HG03175 (cell line): ENCODE data around the gene ANXA4.
"Not testable (repeated sequence)": the region's sequence is repeated elsewhere in the genome, so short reads cannot be mapped to it uniquely, and the experiment has no call there.

Experiments used
- ATAC-seq: cut with Tn5 transposase; IDR thresholded peaks from one replicate; pipeline ENCODE4 v1.9.1; 2021; ENCODE audit warnings: mild to moderate bottlenecking, moderate library complexity; ENCODE audit not compliant: unreplicated experiment

ANXA4 gene

DNA sequence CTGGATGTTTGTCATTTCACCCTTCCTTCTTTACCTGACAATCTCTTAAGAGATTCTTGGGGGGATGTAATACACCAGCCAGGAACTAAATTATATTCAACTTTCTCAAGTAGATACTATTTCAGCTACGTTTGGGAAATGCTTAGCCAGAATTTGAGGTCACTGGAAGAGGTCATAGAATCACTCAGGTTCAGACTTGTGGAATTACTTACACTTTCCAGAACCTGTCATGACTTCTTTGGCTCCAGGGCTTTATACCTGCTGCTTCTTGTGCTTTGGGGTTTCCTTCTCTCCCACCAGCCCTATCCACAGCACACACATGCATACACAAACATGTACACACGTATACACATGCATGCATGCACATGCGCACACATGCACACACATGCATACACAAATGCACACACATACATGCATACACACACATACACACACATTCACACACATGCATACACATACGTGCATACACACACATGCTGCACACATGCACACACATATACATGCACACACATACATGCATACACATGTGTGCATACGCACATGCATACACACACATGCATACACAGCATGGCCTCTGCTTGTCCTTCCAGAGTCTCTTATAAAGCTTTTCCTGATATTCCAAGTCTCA, 23.5 kb upstream of the ANXA4 start:
- no peak for ATAC-seq

DNA sequence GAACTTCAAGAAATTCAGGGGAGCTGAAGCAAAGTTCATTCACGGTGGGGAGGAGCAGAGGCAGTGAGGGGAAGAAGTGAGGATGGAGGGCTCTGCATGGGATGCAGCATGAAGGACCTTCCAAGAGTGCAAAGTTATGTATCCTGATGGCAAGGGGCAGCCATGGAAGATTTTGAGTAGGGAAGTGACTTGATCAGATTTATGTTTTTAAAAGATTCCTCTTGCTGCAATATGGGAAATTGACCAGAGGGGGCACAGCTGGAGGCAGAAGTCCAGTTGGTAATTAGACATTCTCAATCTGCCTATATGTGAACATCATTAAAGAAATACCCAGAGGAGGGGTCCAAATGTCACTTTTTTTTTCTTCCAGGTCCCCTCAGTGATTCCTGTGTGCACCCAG, 21.5 kb upstream of the ANXA4 start:
- ATAC-seq: no peak

DNA sequence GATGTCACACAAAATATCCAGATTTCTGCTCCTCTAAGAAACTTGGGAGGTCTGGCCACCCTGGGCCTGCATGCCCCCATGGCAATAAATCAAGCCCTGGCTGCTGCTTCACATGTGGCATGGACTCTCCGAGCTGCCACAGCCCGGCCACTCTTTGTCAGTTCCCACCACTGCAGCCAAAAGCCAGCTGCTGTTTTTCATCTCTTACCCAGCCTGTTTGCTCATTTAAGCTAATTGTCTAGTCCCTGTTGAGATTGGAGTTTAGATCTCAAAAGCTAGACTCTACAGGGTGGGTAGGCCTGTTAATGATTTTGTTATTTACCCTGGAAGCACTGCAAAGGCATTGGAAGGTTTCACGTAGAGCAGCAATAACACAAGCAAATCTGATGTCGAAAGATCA, 20.9 kb upstream of the ANXA4 start:
- no peak for ATAC-seq

DNA sequence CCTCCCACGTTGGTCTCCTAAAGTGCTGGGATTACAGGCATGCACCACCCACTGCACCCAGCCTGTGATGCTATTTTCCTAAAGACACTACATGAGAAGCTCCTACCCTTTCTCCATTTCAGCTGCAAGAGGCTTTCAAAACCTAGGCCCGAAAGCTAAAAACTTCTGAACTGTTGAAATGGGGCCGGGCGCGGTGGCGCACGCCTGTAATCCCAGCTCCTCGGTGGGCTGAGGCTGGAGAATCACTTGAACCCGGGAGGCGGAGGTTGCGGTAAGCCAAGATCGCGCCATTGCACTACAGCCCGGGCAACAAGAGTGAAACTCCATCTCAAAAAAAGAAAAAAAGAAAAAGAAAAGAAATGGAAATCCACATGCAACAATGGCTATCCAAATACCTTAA, 18.1 kb upstream of the ANXA4 start:
- ATAC-seq: no peak

DNA sequence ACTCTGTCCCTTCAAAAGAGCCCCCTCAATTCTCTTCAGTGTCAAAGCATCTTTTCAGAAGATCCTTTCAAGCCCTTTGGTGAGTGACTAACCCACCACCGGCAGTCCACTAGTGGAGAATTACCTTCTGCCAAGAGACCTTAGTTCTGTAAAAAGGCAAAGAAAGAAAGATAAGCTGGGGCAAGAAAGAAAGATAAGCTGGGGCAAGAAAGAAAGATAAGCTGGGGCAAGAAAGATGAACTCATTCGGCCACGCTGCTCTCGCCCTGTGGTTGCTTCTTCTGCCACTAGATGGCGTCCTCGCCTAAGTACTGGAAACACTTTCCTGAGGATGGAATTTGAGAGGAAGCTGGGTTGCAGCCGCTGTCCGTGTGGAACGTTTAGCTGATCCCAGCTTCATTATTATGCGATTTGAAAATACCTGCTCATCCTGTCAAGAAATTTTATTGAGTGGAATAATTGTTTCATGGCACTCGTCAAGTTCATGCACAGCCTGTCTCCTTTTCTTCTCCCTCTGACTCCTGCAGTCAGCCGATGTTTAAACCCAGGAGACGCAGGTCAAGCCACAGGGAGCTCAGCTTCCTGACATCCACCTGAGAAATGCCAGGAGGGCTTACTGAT, 17.3 kb upstream of the ANXA4 start:
- ATAC-seq: peak; percentile 72

DNA sequence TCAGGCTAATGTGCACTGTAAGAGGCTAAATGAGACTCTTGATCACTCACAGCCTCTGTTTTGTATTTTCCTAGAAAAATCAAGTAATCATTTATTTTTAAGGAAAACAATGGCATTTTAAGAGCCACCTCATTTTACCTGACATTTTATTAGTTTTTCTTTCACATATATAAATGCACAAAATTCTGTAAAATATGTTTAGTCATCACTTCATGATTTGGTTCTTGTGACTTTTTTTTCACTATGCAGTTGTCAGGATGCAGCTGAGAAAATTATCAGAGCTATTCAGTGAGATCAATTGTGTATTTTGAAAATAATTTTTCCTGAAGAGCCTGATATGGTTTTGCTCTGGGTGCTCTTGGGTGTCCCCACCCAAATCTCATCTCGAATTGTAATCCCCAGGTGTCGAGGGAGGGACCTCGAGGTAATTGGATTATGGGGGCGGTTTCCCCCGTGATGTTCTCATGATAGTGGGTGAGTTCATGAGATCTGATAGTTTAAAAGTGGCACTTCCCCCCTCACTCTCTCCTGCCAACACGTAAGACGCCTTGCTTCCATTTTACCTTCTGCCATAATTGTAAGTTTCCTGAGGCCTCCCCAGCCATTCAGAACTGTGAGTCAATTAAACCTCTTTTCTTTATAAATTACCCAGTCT, 16.1 kb upstream of the ANXA4 start:
- no peak for ATAC-seq

DNA sequence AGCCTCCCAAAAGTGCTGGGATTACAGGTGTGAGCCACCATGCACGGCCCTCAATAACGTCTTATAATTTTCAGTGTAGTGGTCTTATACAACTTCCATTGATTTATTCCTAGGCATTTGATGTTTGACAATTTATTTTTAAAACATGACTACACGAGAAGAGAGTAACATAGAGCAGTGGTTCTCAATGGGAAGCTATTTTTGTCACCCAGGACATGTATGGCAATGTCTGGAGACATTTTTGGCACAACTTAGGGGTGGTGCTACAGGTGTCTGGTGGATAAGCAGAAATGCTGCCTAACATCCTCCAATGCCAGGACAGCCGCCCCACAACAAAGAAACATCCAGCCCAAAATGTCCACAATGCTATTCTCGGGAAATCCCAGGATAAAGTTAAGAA, 12.7 kb upstream of the ANXA4 start:
- ATAC-seq: no peak

DNA sequence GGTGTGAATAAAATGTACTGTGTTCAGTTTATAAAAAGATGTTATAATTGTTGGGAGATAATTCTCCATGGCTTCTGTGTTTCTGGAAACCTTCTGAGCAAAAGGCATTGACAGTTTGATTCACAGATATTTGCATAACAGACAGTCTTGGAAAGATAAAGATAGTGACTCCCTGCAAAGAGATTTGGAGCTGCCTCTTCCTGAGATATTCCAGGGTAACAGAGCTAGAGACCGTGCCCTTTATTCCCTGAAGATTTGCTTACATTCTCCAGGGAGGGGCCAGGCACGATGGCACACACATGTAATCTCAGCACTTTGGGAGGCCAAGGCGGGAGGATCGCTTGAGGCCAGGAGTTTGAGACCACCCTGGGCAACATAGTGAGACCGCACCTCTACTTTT, 12.2 kb upstream of the ANXA4 start:
- ATAC-seq: no peak

DNA sequence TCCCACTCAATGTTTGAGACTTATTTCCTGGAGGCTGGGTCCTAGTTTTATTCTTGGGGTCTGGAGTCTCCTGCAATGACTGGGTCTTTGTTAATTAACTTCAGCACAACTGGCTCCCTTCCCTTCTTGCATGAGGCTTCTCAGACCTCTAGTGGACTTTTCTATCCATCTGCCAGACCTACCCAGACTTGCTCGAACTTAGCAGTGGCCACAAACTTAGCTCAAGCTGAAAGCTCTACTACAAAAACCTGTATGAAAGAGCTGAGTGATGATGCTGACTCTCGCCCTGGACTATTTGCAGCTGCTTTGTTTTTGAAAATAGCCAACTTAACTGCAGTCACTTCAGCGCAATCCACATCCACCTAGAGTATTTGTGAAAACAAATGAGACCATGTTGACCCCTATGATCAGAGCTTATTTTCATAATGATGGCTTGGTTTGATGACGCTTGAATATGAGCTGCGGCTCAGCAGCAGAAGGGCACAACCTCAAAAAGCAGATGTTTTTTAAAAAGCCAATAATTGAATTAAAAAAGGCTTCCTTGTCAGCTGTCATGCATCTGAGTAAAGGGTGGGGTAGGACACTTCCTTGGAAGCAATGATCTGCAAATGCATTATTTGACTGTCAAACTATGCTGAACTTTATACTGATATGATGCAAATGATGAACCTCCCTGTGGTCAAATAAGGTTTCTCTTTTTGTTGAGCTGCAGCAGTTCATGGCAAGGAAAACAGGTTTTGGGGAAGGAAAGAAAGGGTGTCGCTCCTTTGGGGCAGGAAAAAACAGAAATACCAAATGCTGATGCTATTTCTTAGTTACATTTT, 10.6 kb upstream of the ANXA4 start:
- ATAC-seq: no peak

DNA sequence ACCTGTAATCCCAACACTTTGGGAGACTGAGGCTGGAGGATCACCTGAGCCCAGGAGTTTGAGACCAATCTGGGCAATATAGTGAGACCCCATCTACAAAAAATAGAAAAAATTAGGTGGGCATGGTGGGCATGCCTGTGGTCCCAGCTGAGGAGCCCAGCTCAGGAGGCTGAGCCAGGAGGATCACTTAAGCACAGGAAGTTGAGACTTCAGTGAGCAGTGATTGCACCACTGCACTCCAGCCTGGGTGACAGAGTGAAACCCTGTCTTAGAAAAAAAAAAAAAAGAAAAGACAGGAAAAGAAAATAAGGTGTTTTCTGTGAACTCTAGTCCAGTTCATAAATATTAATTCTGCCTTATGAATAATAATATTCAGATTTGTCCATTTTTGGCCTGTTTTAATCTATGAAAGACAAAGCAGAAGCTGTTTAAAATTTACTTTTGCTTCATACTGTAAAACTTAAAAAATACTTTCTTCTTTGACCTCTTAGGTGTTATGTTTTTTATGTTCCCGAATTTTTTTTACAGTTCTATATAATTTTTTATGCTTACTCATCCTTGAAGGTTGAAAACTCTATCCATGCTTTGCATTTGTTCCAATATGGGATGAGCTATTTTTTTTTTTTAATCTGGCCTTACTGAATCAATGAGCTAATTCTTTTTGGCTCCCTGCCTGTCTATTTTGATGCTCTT, 8.4 kb upstream of the ANXA4 start:
- ATAC-seq: no peak

DNA sequence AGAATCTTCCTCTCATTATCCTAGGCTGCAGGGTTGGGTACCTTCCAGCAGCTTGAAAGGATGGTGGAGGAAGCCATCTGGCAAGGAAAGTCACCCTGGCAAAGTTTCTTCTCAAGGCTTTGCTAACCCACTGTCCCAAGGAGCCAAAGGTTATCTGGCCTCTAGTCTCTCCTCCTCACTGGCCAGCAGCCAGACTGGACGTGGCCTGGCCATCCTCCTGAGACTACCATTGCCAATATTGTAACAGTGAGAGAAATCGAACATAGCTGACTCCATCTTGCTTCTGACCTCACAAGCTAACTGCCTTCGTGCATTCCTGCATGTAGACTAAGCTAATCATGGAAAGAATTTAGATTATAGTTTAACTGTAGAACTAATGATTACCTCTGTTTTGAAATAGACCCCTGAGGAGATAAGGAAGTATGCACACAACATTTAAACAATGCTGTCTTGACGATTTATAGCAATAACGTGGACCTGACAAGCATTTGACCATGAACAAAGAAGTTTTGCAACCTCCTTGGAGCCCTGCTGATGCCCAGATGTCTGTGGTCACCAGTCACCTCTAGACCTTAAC, 7.8 kb upstream of the ANXA4 start:
- ATAC-seq: no peak

DNA sequence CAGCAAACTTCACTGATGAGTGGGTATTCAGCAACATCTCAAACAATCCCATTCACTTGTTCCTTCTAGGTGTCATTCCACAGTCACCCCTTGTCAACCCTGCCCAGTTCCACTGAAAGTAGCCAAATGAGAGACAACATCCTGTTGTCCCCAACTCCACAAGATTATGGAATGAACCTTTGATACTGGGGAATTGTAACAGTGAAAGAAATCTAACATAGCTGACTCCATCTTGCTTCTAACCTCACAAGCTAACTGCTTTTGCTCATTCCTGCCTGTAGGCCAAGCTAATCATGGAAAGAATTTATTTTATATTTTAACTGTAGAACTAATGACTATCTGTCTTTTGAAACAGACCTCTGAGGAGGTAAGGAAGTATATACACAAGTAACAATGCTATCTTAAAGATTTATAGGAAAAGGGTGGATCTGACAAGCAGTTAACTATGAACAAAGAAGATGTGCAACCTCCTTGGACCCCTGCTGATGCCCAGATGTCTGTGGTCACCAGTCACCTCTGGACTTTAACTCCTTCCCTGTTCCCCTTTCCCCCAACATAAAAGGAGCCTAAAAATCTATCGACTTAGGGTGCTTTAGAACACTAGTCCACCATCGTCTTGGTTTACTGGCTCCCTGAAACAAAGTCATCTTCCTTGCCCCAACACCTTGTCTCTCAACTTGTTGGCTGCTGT, 6.9 kb upstream of the ANXA4 start:
- ATAC-seq: no peak

DNA sequence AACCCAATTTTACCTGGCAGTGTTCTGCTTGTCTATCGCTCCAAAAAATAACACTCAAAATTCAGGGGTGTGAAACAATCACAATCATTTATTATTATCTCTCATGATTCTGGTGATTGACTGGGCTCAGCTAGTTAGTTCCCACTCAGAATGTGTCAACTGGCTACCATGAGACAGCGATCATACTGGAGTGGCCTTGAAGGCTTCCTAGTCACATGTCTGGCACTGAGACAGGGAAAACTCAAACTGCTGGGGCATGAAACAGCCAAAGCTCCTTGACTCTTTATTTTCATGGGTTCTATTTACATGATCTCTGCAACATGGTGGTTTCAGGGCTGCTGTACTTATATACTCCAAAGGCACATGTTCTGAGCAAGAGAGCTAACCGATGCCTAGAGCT, 6.2 kb upstream of the ANXA4 start:
- no peak for ATAC-seq

DNA sequence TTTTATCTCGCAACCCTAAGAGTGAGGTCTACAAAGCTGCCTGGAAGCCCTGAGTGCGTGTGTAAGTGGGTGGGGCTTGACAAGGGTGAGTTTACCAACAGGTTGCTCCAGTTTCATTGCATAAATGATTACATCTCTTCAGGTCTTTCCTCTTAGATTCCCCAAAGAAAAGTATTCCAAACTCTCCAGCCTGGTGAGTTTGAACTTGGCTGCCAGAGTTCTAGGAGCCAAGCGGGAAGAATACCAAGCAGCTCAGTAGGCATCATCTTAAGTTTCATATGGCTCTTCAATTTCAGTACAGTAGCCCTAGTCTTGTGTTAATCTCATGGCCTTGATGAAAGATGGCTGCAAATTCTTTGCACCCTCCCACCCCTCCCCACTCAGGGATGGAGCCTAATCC, 3.8 kb upstream of the ANXA4 start:
- not testable (repeated sequence) for ATAC-seq

DNA sequence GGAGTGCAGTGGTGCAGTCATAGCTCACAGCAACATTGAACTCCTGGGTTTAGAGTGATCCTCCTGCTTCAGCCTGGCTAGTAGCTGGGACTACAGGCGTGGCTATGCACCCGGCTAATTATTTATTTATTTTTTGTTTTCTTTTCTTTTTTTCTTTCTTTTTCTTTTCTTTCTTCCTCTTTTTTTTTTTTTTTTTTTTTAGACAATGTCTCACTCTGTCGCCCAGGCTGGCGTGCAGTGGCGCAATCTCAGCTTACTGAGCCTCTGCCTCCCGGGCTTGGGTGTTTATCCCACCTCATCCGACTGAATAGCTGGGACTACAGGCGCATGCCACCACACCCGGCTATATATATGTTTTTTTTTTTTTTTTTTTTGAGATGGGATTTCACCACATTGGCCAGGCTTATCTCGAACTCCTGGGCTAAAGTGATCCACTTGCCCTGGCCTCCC, 1.4 kb upstream of the ANXA4 start:
- no peak for ATAC-seq

DNA sequence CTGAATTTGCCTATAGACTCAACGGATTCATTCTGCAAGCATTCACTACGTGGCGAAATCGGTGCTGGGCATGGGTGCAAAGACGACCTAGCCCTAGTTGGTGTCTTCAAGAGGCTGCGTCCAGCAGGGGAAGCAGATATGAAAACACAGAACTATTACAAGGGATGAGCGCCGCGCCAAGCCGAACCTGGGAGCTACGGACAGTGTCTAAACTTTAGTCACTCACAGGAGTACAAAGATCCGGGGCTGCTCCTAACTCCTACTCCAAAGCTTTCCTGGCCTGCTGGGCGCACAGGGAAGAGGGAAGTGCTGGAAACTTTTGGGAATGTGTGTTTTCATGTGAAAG, 732 bp upstream of the ANXA4 start:
- ATAC-seq: peak; percentile 46

DNA sequence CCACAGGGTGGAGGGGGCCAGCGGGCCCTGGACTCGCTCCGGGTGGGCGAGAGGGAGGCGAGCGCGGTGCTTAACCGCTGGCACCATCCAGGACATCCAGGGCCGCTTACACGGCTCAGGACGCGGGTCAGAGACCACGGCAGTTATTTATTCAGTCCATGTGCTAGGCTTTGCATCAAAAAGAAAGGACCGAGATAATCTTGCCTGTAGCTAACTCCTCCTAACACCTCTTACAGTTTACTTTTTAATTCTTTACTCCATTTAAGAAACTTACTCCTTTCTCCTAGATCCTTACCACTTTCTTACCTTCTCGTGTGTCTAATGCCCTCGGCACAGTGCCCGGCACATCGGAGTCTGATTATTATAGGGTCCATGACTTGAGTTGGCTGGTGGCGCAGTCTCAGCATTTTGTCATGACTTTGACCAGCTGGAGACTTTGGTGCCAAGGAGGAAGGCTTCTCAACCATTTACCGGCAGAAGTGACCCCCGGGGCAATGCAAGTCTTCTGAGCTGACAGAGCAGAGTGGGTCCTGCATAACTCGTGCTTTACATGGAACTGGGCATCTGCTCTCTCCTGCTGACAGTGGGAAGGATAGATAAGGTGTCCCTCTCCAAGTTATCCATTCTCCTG, 503 bp downstream of the ANXA4 start:
- ATAC-seq: peak; percentile 27

DNA sequence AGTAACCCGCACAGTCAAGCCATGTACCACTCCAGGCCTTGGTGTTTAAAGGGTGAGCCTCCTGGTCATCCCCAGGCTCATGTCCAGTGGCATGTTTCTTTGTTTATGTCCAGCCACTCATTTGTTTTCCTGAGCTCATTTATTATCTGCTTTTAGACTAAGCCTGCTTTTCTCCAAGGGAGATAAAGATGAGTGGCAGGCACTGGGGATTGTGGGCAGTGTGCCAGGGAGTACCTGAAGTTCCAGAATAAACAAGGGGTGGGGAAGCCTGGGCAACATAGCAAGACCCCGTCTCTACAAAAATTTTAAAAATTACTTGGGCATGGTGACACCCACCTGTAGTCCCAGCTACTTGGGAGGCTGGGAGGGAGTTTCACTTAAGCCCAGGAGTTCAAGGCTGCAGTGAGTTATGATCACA, 1.9 kb downstream of the ANXA4 start:
- no peak for ATAC-seq

DNA sequence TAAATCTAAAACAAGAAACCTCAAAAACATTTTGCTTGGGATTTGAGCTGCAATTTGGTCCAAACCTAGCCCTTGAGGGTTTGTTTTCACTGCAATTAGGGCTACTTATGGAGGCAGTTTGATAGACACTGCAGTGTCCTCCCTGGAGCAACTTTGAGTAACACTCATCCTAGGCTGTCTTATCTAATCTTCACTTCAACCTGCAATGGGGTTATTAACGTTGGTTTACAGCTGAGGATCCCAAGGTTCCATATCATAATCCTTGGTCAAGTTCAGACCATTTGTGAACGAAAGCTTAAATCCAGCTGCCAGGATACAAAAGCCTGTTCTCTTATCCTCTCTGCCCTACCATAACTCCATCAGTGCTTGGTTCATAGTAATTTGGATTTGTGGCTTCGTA, 2.5 kb downstream of the ANXA4 start:
- no peak for ATAC-seq

DNA sequence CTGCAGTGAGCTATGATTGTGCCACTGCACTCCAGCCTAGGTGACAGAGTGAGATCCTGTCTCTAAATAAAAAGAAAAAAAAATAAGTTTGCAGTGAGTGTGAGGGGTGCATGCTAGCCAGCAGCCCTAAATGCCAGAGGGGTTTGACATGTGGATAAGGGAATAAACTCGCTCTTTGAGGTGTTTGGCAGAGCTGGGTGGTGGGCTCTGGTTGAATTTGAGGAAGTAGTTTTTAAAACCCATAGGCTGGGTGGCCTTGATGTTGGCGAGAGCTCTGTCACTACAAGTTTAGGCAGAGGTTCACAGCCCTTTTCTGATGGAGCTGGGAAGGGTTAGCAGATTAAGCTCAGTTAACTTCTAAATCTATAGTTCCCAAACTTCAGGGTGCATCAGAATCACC, 3.1 kb downstream of the ANXA4 start:
- ATAC-seq: no peak
